T-helper 2 cell treated with Interferon-gamma antibody and Interleukin-4, amounts not matched to agents 5 μg/mL and 100 μg/mL, for 36 hours (primary cell): ENCODE data around the gene EFNB2.

Source experiments
- DNase-seq: peaks from one replicate; pipeline ENCODE4 v3.0.0; 2021; ENCODE audit warnings: low spot score
- H3K27ac Mint-ChIP-seq: one replicate; pipeline ENCODE4 v1.8.0; 2021; ENCODE audit warnings: mild to moderate bottlenecking, mixed read lengths
- H3K27me3 Mint-ChIP-seq: one replicate; pipeline ENCODE4 v1.8.0; 2021; ENCODE audit warnings: low read depth, mixed read lengths
- H3K36me3 Mint-ChIP-seq: one replicate; pipeline ENCODE4 v1.8.0; 2021; ENCODE audit warnings: low read depth, mixed read lengths
- H3K4me1 Mint-ChIP-seq: one replicate; pipeline ENCODE4 v1.8.0; 2021; ENCODE audit warnings: low read depth, mixed read lengths
- H3K4me3 Mint-ChIP-seq: one replicate; pipeline ENCODE4 v1.8.0; 2022; ENCODE audit warnings: mild to moderate bottlenecking, moderate library complexity, mixed read lengths
- H3K9me3 Mint-ChIP-seq: one replicate; pipeline ENCODE4 v1.8.0; 2021; ENCODE audit warnings: mixed read lengths

The EFNB2 gene

GRCh38 chr13:106480351-106480910 lies 55.0 kb downstream of the EFNB2 start:
- Mint-ChIP-seq H3K9me3 (peaks cover 3% of the 10 kb centered on the region), H3K4me1 (no peaks in the 10 kb centered on the region), H3K36me3 (no peaks in the 10 kb centered on the region), H3K27me3 (peaks cover 13% of the 10 kb centered on the region), H3K4me3 (no peak overlapping the region), H3K27ac (no peak overlapping the region)
- no peak for DNase-seq

GRCh38 chr13:106479929-106480328 lies 55.5 kb downstream of the EFNB2 start:
- H3K4me1 Mint-ChIP-seq: no peaks in the 10 kb centered on the region
- no peak overlapping the region for H3K27ac Mint-ChIP-seq
- H3K4me3 Mint-ChIP-seq: no peak overlapping the region
- no peak for DNase-seq
- H3K27me3 Mint-ChIP-seq: peaks cover 9% of the 10 kb centered on the region
- peaks cover 3% of the 10 kb centered on the region for H3K9me3 Mint-ChIP-seq
- H3K36me3 Mint-ChIP-seq: no peaks in the 10 kb centered on the region

GRCh38 chr13:106478116-106478515 lies 57.3 kb downstream of the EFNB2 start:
- no peaks in the 10 kb centered on the region for H3K4me1 Mint-ChIP-seq
- H3K27me3 Mint-ChIP-seq: peaks cover 2% of the 10 kb centered on the region
- H3K36me3 Mint-ChIP-seq: no peaks in the 10 kb centered on the region
- H3K9me3 Mint-ChIP-seq: peaks cover 3% of the 10 kb centered on the region
- no peak overlapping the region for H3K4me3 Mint-ChIP-seq
- H3K27ac Mint-ChIP-seq: no peak overlapping the region
- no peak for DNase-seq

GRCh38 chr13:106477303-106477702 lies 58.2 kb downstream of the EFNB2 start:
- Mint-ChIP-seq H3K9me3 (peaks cover 2% of the 10 kb centered on the region), H3K36me3 (no peaks in the 10 kb centered on the region), H3K27me3 (peaks cover 2% of the 10 kb centered on the region), H3K4me3 (no peak overlapping the region), H3K4me1 (no peaks in the 10 kb centered on the region), H3K27ac (no peak overlapping the region)
- DNase-seq: no peak

GRCh38 chr13:106475852-106476251 lies 59.6 kb downstream of the EFNB2 start:
- Mint-ChIP-seq H3K36me3 (no peaks in the 10 kb centered on the region), H3K27ac (no peak overlapping the region), H3K4me3 (no peak overlapping the region), H3K27me3 (no peaks in the 10 kb centered on the region), H3K9me3 (no peaks in the 10 kb centered on the region), H3K4me1 (no peaks in the 10 kb centered on the region)
- no peak for DNase-seq

- Mint-ChIP-seq H3K27me3 (no peaks in the 10 kb centered on the region), H3K4me3 (no peak overlapping the region), H3K4me1 (no peaks in the 10 kb centered on the region), H3K27ac (no peak overlapping the region), H3K9me3 (no peaks in the 10 kb centered on the region), H3K36me3 (no peaks in the 10 kb centered on the region)
- DNase-seq: no peak
These were observed 60.5 kb downstream of the EFNB2 start for GRCh38 chr13:106474912-106475311.

GRCh38 chr13:106473154-106473553 lies 62.3 kb downstream of the EFNB2 start:
- H3K27ac Mint-ChIP-seq: no peak overlapping the region
- H3K4me1 Mint-ChIP-seq: no peaks in the 10 kb centered on the region

GRCh38 chr13:106472621-106473020 lies 62.8 kb downstream of the EFNB2 start:
- H3K27me3 Mint-ChIP-seq: no peaks in the 10 kb centered on the region
- no peaks in the 10 kb centered on the region for H3K4me1 Mint-ChIP-seq
- H3K36me3 Mint-ChIP-seq: no peaks in the 10 kb centered on the region
- H3K9me3 Mint-ChIP-seq: no peaks in the 10 kb centered on the region
- no peak overlapping the region for H3K4me3 Mint-ChIP-seq
- H3K27ac Mint-ChIP-seq: no peak overlapping the region
- DNase-seq: no peak

More at GRCh38 chr13:106473154-106473553, 62.3 kb downstream of the EFNB2 start:
- H3K9me3 Mint-ChIP-seq: no peaks in the 10 kb centered on the region
- no peaks in the 10 kb centered on the region for H3K36me3 Mint-ChIP-seq
- no peak for DNase-seq
- no peak overlapping the region for H3K4me3 Mint-ChIP-seq
- H3K27me3 Mint-ChIP-seq: no peaks in the 10 kb centered on the region

GRCh38 chr13:106471957-106472543 lies 63.4 kb downstream of the EFNB2 start:
- Mint-ChIP-seq H3K4me1 (no peaks in the 10 kb centered on the region), H3K4me3 (no peak overlapping the region), H3K9me3 (no peaks in the 10 kb centered on the region), H3K27ac (no peak overlapping the region), H3K27me3 (no peaks in the 10 kb centered on the region), H3K36me3 (no peaks in the 10 kb centered on the region)
- DNase-seq: no peak

- Mint-ChIP-seq H3K9me3 (no peaks in the 10 kb centered on the region), H3K36me3 (no peaks in the 10 kb centered on the region), H3K27me3 (no peaks in the 10 kb centered on the region), H3K4me1 (no peaks in the 10 kb centered on the region), H3K27ac (no peak overlapping the region), H3K4me3 (no peak overlapping the region)
- no peak for DNase-seq
These were observed 64.9 kb downstream of the EFNB2 start for GRCh38 chr13:106470576-106470975.

- Mint-ChIP-seq H3K4me1 (no peaks in the 10 kb centered on the region), H3K4me3 (no peak overlapping the region), H3K27ac (no peak overlapping the region), H3K9me3 (no peaks in the 10 kb centered on the region), H3K27me3 (no peaks in the 10 kb centered on the region), H3K36me3 (no peaks in the 10 kb centered on the region)
- no peak for DNase-seq
These were observed 66.5 kb downstream of the EFNB2 start for GRCh38 chr13:106468744-106469590.

GRCh38 chr13:106468207-106468606 lies 67.3 kb downstream of the EFNB2 start:
- no peaks in the 10 kb centered on the region for H3K27me3 Mint-ChIP-seq
- H3K36me3 Mint-ChIP-seq: no peaks in the 10 kb centered on the region
- H3K27ac Mint-ChIP-seq: no peak overlapping the region
- no peak for DNase-seq
- H3K4me1 Mint-ChIP-seq: no peaks in the 10 kb centered on the region
- H3K4me3 Mint-ChIP-seq: no peak overlapping the region
- H3K9me3 Mint-ChIP-seq: no peaks in the 10 kb centered on the region

GRCh38 chr13:106467427-106468122 lies 67.9 kb downstream of the EFNB2 start:
- no peaks in the 10 kb centered on the region for H3K9me3 Mint-ChIP-seq
- no peaks in the 10 kb centered on the region for H3K27me3 Mint-ChIP-seq
- no peaks in the 10 kb centered on the region for H3K4me1 Mint-ChIP-seq
- H3K4me3 Mint-ChIP-seq: no peak overlapping the region
- no peak overlapping the region for H3K27ac Mint-ChIP-seq
- H3K36me3 Mint-ChIP-seq: no peaks in the 10 kb centered on the region
- DNase-seq: no peak
